Mesenchymal stem cell (in vitro differentiated cells and primary cell): ENCODE results near the gene UBE4A.

Source experiments
- DNase-seq: peaks from one replicate; pipeline ENCODE4 v3.0.0-alpha.2; 2013
- H2AFZ ChIP-seq: one replicate; pipeline ENCODE4 v1.6.1; 2013; ENCODE audit warnings: low read depth, mild to moderate bottlenecking, control low read depth, inconsistent platforms, low read length, moderate library complexity
- H2AK5ac ChIP-seq: 2 replicates; pipeline ENCODE4 v1.6.1; 2013; ENCODE audit warnings: low read length, moderate library complexity, mild to moderate bottlenecking, inconsistent platforms; ENCODE audit not compliant: severe bottlenecking
- H2BK120ac ChIP-seq: one replicate; pipeline ENCODE4 v1.6.1; 2013; ENCODE audit warnings: low read depth, mild to moderate bottlenecking, inconsistent platforms, low read length, moderate library complexity
- H2BK12ac ChIP-seq, 2 experiments: one replicate each; pipeline ENCODE4 v1.6.1; 2013; ENCODE audit warnings: inconsistent platforms in 2 of 2, low read length in 2 of 2, mild to moderate bottlenecking in 2 of 2, moderate library complexity in 2 of 2, control low read depth in 1 of 2
- H2BK15ac ChIP-seq: one replicate; pipeline ENCODE4 v1.6.1; 2013; ENCODE audit warnings: mild to moderate bottlenecking, low read depth, inconsistent platforms; ENCODE audit not compliant: poor library complexity, severe bottlenecking
- H2BK5ac ChIP-seq: 2 replicates; pipeline ENCODE4 v1.6.1; 2013; ENCODE audit warnings: low read depth, mild to moderate bottlenecking, low read length, control low read depth, inconsistent platforms; ENCODE audit not compliant: poor library complexity, severe bottlenecking
- H3K14ac ChIP-seq, 2 experiments: one replicate each; pipeline ENCODE4 v1.6.1; 2013; ENCODE audit warnings: inconsistent platforms in 2 of 2, low read length in 2 of 2, control low read depth in 1 of 2, mild to moderate bottlenecking in 1 of 2, moderate library complexity in 1 of 2
- H3K18ac ChIP-seq, 2 experiments: one replicate each; pipeline ENCODE4 v1.6.1; 2013; ENCODE audit warnings: inconsistent platforms in 2 of 2, low read length in 2 of 2, control low read depth in 1 of 2, low read depth in 1 of 2, mild to moderate bottlenecking in 1 of 2
- H3K23ac ChIP-seq, 2 experiments: one replicate each; pipeline ENCODE4 v1.6.1; 2013; ENCODE audit warnings: inconsistent platforms in 2 of 2, low read length in 2 of 2, mild to moderate bottlenecking in 2 of 2, moderate library complexity in 2 of 2, control low read depth in 1 of 2
- H3K27ac ChIP-seq: 2 replicates; pipeline ENCODE4 v1.5.1; 2013; ENCODE audit warnings: mild to moderate bottlenecking, moderate library complexity, low read length, control low read depth, inconsistent platforms; ENCODE audit not compliant: poor library complexity, severe bottlenecking
- H3K27me3 ChIP-seq, 2 experiments: 2 replicates each; pipeline versions ENCODE4 v1.6.1 to v1.7.0; 2013; ENCODE audit warnings: low read length in 2 of 2, mild to moderate bottlenecking in 2 of 2, moderate library complexity in 2 of 2, control low read depth in 1 of 2, inconsistent platforms in 1 of 2; ENCODE audit not compliant: control insufficient read depth in 1 of 2, insufficient read depth in 1 of 2
- H3K36me3 ChIP-seq, 2 experiments: 2 replicates each; pipeline versions ENCODE4 v1.6.1 to v1.7.0; 2013; ENCODE audit warnings: low read length in 2 of 2, control low read depth in 1 of 2, inconsistent platforms in 1 of 2, low read depth in 1 of 2, mild to moderate bottlenecking in 1 of 2; ENCODE audit not compliant: insufficient read depth in 2 of 2, control insufficient read depth in 1 of 2
- H3K4ac ChIP-seq, 2 experiments: one replicate each; pipeline ENCODE4 v1.6.1; 2013; ENCODE audit warnings: inconsistent platforms in 2 of 2, low read length in 2 of 2, mild to moderate bottlenecking in 2 of 2, moderate library complexity in 2 of 2, control low read depth in 1 of 2, low read depth in 1 of 2
- H3K4me1 ChIP-seq: 2 replicates; pipeline ENCODE4 v1.6.1; 2013; ENCODE audit warnings: low read depth, low read length, control low read depth; ENCODE audit not compliant: control insufficient read depth, insufficient read depth
- H3K4me2 ChIP-seq: 2 replicates; pipeline ENCODE4 v1.6.1; 2013; ENCODE audit warnings: low read length, mild to moderate bottlenecking, inconsistent platforms; ENCODE audit not compliant: poor library complexity, severe bottlenecking
- H3K4me3 ChIP-seq, 2 experiments: 2 replicates each; pipeline versions ENCODE4 v1.5.1 to v1.7.0; 2013; ENCODE audit warnings: low read length in 2 of 2, mild to moderate bottlenecking in 2 of 2, control low read depth in 1 of 2, low read depth in 1 of 2; ENCODE audit not compliant: insufficient read depth in 1 of 2
- H3K79me1 ChIP-seq: replicated peaks from 2 replicates; pipeline ENCODE4 v1.6.1; 2013; ENCODE audit warnings: mild to moderate bottlenecking, control low read depth, low read length, inconsistent platforms; ENCODE audit not compliant: poor library complexity, severe bottlenecking
- H3K9ac ChIP-seq: 2 replicates; pipeline ENCODE4 v1.7.0; 2013; ENCODE audit warnings: mild to moderate bottlenecking, low read length, moderate library complexity
- H3K9me3 ChIP-seq: 2 replicates; pipeline ENCODE4 v1.7.0; 2013; ENCODE audit warnings: mild to moderate bottlenecking, low read length; ENCODE audit not compliant: control insufficient read depth
- H4K8ac ChIP-seq: one replicate; pipeline ENCODE4 v1.6.1; 2013; ENCODE audit warnings: inconsistent platforms, mild to moderate bottlenecking, low read length, moderate library complexity
- H4K91ac ChIP-seq: one replicate; pipeline ENCODE4 v1.6.1; 2013; ENCODE audit warnings: mild to moderate bottlenecking, low read length, inconsistent platforms
- WGBS: methylation state at CpG from one replicate; pipeline ENCODE4 v1.1.7; 2013; ENCODE audit warnings: mixed read lengths; 5-methylcytosine and 5-hydroxymethylcytosine counted together

UBE4A gene

GRCh38 chr11:118417801-118418200, 58.4 kb downstream of the UBE4A start:
- Histone ChIP-seq H3K27ac (peak overlapping the region; percentile 74), H3K4ac (no peak overlapping the region), H3K9me3 (no peaks in the 10 kb centered on the region), H2BK120ac (no peak overlapping the region), H3K14ac (no peak overlapping the region), H2BK12ac (no peak overlapping the region), H4K91ac (no peak overlapping the region), H2AFZ (no peak overlapping the region), H4K8ac (no peak overlapping the region), H2AK5ac (no peak overlapping the region), H3K27me3 (no peaks in the 10 kb centered on the region), H3K23ac (no peak overlapping the region), H3K4me3 (no peak overlapping the region), H3K4me1 (peaks cover 8% of the 10 kb centered on the region), H3K4me2 (no peak overlapping the region), H3K79me1 (peaks cover 7% of the 10 kb centered on the region), H3K9ac (no peak overlapping the region), H3K18ac (no peak overlapping the region), H2BK15ac (no peak overlapping the region), H2BK5ac (no peak overlapping the region), H3K36me3 (peaks cover 0 to 10% of the 10 kb centered on the region in 2 experiments)
- no peak for DNase-seq
- 33% methylated on average over 1 of the region's 4 CpGs for WGBS

- Histone ChIP-seq H3K27me3 (no peaks in the 10 kb centered on the region), H4K8ac (no peak overlapping the region), H3K4me2 (no peak overlapping the region), H2AK5ac (no peak overlapping the region), H3K9me3 (no peaks in the 10 kb centered on the region), H4K91ac (no peak overlapping the region), H3K14ac (no peak overlapping the region), H3K18ac (no peak overlapping the region), H2BK5ac (no peak overlapping the region), H3K9ac (no peak overlapping the region), H3K4me3 (no peak overlapping the region), H2AFZ (no peak overlapping the region), H3K36me3 (peaks cover 0 to 9% of the 10 kb centered on the region in 2 experiments), H2BK15ac (no peak overlapping the region), H2BK120ac (no peak overlapping the region), H3K79me1 (peaks cover 7% of the 10 kb centered on the region), H3K23ac (no peak overlapping the region), H3K4me1 (peaks cover 8% of the 10 kb centered on the region), H2BK12ac (no peak overlapping the region), H3K4ac (no peak overlapping the region), H3K27ac (peak overlapping the region; percentile 60)
- no peak for DNase-seq
- 92% methylated on average over 4 of the region's 5 CpGs for WGBS
Observed at GRCh38 chr11:118418766-118419165, 59.4 kb downstream of the UBE4A start.

- Histone ChIP-seq H3K4me2 (no peak overlapping the region), H3K36me3 (no peaks in the 10 kb centered on the region)
- 24% methylated on average over 1 of the region's 1 CpG for WGBS
Observed at GRCh38 chr11:118427707-118428106, 68.3 kb downstream of the UBE4A start.

GRCh38 chr11:118430956-118431355, 71.6 kb downstream of the UBE4A start:
- Histone ChIP-seq H3K18ac (no peak overlapping the region), H2BK12ac (no peak overlapping the region), H2AFZ (no peak overlapping the region), H3K4me3 (no peak overlapping the region), H3K4me1 (peaks cover 8% of the 10 kb centered on the region), H3K23ac (no peak overlapping the region), H3K27ac (no peak overlapping the region), H3K79me1 (no peaks in the 10 kb centered on the region), H2BK5ac (no peak overlapping the region), H3K36me3 (no peaks in the 10 kb centered on the region), H2AK5ac (no peak overlapping the region), H4K8ac (no peak overlapping the region), H3K4ac (no peak overlapping the region), H3K4me2 (no peak overlapping the region), H2BK15ac (no peak overlapping the region), H3K9ac (no peak overlapping the region), H3K27me3 (no peaks in the 10 kb centered on the region), H2BK120ac (no peak overlapping the region), H4K91ac (no peak overlapping the region), H3K14ac (no peak overlapping the region), H3K9me3 (no peaks in the 10 kb centered on the region)
- DNase-seq: no peak
- 100% methylated on average over 1 of the region's 2 CpGs for WGBS

More at GRCh38 chr11:118427707-118428106, 68.3 kb downstream of the UBE4A start:
- H2AK5ac ChIP-seq: peak overlapping the region; percentile 69
- no peak overlapping the region for H3K14ac ChIP-seq
- no peaks in the 10 kb centered on the region for H3K27me3 ChIP-seq
- no peak overlapping the region for H3K18ac ChIP-seq
- no peak overlapping the region for H2AFZ ChIP-seq
- no peak overlapping the region for H4K8ac ChIP-seq
- H4K91ac ChIP-seq: no peak overlapping the region
- no peak overlapping the region for H3K9ac ChIP-seq
- no peak for DNase-seq
- H2BK120ac ChIP-seq: no peak overlapping the region
- H2BK12ac ChIP-seq: no peak overlapping the region
- H3K4ac ChIP-seq: no peak overlapping the region
- no peak overlapping the region for H2BK15ac ChIP-seq
- no peak overlapping the region for H2BK5ac ChIP-seq
- H3K27ac ChIP-seq: no peak overlapping the region
- H3K4me3 ChIP-seq: no peak overlapping the region
- no peaks in the 10 kb centered on the region for H3K9me3 ChIP-seq
- H3K23ac ChIP-seq: no peak overlapping the region
- peaks cover 6% of the 10 kb centered on the region for H3K4me1 ChIP-seq
- H3K79me1 ChIP-seq: no peaks in the 10 kb centered on the region
